Measurements from ENCODE around the gene ALDH1L2. TPM values are rescaled to one million over a fixed set of nuclear protein-coding genes. Genes with fewer than 3 reads are reported as not detected.
A peak's percentile ranks its signal among the peaks of the same experiment; 100 is the strongest.

ALDH1L2 gene
- total RNA-seq, 1 donor from 2014 or later: 4.0 TPM

GRCh38 chr12:105064564-105065178 is 19.6 kb downstream of the ALDH1L2 start:
- TF ChIP-seq CTCF (conservative IDR thresholded peaks at IDR 0.05): no peak
- H3K27me3 Mint-ChIP-seq (ENCODE audit: low read depth): no peaks in the 10 kb centered on the region
- DNase-seq (ENCODE audit: low read depth, low spot score): no peak
- no peaks in the 10 kb centered on the region for H3K9me3 Mint-ChIP-seq
- H3K27ac Mint-ChIP-seq (ENCODE audit: unreplicated experiment): no peak overlapping the region
- H3K4me3 Mint-ChIP-seq: no peak overlapping the region
- peaks cover 3% of the 10 kb centered on the region for H3K36me3 Mint-ChIP-seq (ENCODE audit: low read depth)
- H3K4me1 Mint-ChIP-seq: no peaks in the 10 kb centered on the region

- no peak for TF ChIP-seq CTCF (conservative IDR thresholded peaks at IDR 0.05)
- Mint-ChIP-seq H3K27me3 (ENCODE audit: low read depth) (no peaks in the 10 kb centered on the region), H3K36me3 (ENCODE audit: low read depth) (peaks cover 10% of the 10 kb centered on the region), H3K4me1 (no peaks in the 10 kb centered on the region), H3K9me3 (peaks cover 5% of the 10 kb centered on the region), H3K4me3 (no peak overlapping the region), H3K27ac (ENCODE audit: unreplicated experiment) (no peak overlapping the region)
- no peak for DNase-seq (ENCODE audit: low read depth, low spot score)
These were observed 23.4 kb downstream of the ALDH1L2 start for GRCh38 chr12:105060715-105061378.

GRCh38 chr12:105057174-105057573 is 27.1 kb downstream of the ALDH1L2 start:
- Mint-ChIP-seq H3K9me3 (peaks cover 6% of the 10 kb centered on the region), H3K27ac (ENCODE audit: unreplicated experiment) (no peak overlapping the region), H3K36me3 (ENCODE audit: low read depth) (peaks cover 17% of the 10 kb centered on the region), H3K27me3 (ENCODE audit: low read depth) (no peaks in the 10 kb centered on the region), H3K4me1 (peaks cover 5% of the 10 kb centered on the region), H3K4me3 (no peak overlapping the region)
- no peak for DNase-seq (ENCODE audit: low read depth, low spot score)
- no peak for TF ChIP-seq CTCF (conservative IDR thresholded peaks at IDR 0.05)

- peaks cover 6% of the 10 kb centered on the region for H3K9me3 Mint-ChIP-seq
- DNase-seq (ENCODE audit: low read depth, low spot score): peak; percentile 73
- no peak overlapping the region for H3K4me3 Mint-ChIP-seq
- H3K36me3 Mint-ChIP-seq (ENCODE audit: low read depth): peaks cover 15% of the 10 kb centered on the region
- peak; percentile 98 for TF ChIP-seq CTCF (conservative IDR thresholded peaks at IDR 0.05)
- peaks cover 9% of the 10 kb centered on the region for H3K4me1 Mint-ChIP-seq
- no peak overlapping the region for H3K27ac Mint-ChIP-seq (ENCODE audit: unreplicated experiment)
- no peaks in the 10 kb centered on the region for H3K27me3 Mint-ChIP-seq (ENCODE audit: low read depth)
These were observed 31.1 kb downstream of the ALDH1L2 start for GRCh38 chr12:105053116-105053572.

- H3K4me1 Mint-ChIP-seq: peaks cover 9% of the 10 kb centered on the region
- peaks cover 14% of the 10 kb centered on the region for H3K36me3 Mint-ChIP-seq (ENCODE audit: low read depth)
- no peak overlapping the region for H3K4me3 Mint-ChIP-seq
- H3K27ac Mint-ChIP-seq (ENCODE audit: unreplicated experiment): no peak overlapping the region
- no peak for TF ChIP-seq CTCF (conservative IDR thresholded peaks at IDR 0.05)
- no peaks in the 10 kb centered on the region for H3K27me3 Mint-ChIP-seq (ENCODE audit: low read depth)
- H3K9me3 Mint-ChIP-seq: peaks cover 4% of the 10 kb centered on the region
- DNase-seq (ENCODE audit: low read depth, low spot score): no peak
These were observed 32.3 kb downstream of the ALDH1L2 start for GRCh38 chr12:105051981-105052380.
